NCI-H1930 (cell line): Measurements from ENCODE around the gene ABCC3.
"Not testable (repeated sequence)": the region's sequence is repeated elsewhere in the genome, so short reads cannot be mapped to it uniquely, and the experiment has no call there.

Experiments
- DNase-seq, 2 experiments: peaks; one replicate each; lab custom pipeline; 2025; lab: John Stamatoyannopoulos, UW

ABCC3 gene

DNA sequence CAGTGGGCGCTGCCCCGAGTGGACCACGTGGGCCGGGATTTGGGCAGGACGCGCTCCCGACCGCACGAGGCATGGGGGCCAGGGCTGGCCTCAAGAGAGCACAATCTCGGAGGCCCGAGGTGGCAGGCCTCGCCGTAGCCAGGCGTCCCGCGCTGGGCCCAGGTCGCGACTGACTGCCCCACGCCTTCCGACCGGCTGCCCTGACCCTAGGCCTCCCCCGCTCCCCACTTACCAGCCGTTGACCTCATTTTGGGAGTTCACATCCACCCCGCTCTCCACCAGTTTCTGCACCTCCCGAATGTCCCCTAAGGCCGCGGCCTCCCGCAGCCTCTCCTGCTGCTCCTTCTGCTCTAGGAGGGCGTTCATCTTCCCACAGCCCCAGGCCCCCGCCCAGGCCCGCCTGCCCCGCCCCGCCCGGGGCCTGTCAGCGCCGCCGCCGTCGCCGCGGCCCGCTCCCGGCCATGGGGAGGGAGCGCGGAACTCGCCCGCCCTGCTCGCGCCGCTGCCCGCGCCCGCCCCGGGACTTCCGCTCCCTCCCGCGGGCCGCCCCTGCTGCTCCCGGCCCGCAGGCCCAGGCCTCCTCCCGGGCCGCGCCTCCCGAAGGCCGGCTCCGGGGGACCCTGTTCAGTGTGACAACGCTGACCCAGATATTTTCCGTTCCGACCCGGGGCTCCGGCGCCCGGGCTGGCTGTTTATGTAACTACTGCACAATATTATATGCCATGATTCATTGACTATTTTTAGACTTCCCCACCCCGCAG, 72.8 kb downstream of the ABCC3 start, which contains the start of gene ANKRD40:
ANKRD40 (minus strand) TSS at position 626 of the 761 bp plus-strand sequence; CDS start at position 366, 260 bp downstream.
- peak; percentile 68 to 78 for DNase-seq

- no peak for DNase-seq
These were observed 73.6 kb downstream of the ABCC3 start for GRCh38 chr17:50708050-50709000.

DNA sequence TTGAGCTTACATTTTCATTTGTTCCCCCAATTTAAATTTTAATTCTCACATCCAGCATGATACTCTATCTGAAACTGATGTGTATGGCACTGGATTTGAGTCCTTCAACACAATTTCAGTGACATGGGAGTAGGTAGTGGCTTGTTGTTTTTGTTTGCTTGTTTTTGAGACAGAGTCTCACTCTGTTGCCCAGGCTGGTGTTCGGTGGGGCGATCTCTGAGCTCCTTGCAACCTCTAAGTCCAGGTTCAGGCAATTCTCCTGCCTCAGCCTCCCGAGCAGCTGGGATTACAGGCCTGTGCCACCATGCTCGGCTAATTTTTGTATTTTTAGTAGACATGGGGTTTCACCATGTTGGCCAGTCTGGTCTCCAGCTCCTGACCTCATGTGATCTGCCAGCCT, 74.4 kb downstream of the ABCC3 start:
- DNase-seq, result not testable (repeated sequence)

DNA sequence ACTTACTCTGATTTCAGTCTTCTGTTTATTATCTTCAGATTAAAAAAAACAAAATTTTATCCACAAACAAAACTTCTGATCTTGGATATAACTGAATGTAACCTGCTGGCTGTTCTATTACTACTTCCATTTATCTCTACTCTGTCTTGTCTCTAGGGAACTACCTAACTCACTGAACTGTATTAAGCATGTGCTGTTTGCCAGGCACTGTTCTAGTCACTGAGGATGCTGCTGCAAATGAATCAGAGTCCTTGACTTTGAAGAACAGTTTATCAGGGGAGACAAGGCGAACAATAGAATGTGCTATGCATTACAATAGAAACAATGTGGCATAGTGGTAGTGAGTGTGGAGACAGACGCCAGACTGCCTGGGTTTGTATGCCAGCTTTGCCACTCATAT, 75.3 kb downstream of the ABCC3 start:
- no peak for DNase-seq

GRCh38 chr17:50710650-50711049, 76.0 kb downstream of the ABCC3 start:
- DNase-seq, result no peak

- no peak for DNase-seq
These were observed 78.0 kb downstream of the ABCC3 start for GRCh38 chr17:50712641-50713040.

GRCh38 chr17:50715471-50715870, 80.8 kb downstream of the ABCC3 start:
- no peak for DNase-seq

DNA sequence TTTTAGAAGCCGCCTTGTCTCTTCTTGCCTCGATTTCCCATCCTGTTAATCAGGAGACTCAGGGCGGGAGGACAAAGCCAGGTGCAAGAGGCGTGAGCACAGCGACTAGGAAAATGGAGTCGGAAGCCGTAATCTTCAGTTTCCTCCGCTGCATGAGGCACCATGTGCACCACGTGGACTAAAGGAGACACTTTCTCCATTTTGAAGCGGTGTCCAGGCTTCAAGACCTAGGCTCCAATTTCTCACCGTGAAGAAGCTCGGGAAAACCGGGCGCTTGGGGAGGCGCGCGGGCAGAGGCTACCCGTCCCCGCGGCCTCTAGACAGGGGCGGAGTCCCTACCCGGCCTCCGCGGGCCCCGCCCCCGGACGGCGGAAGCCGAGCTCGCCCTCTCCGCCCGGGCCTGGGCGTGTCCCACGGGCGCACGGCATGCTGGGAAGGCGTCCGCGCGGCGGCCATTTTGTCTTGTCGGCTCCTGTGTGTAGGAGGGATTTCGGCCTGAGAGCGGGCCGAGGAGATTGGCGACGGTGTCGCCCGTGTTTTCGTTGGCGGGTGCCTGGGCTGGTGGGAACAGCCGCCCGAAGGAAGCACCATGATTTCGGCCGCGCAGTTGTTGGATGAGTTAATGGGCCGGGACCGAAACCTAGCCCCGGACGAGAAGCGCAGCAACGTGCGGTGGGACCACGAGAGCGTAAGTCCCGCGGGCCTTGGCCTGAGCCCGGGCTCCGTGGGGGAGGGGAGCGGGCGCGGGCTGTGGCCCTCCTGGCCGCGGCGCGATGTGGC, 84.7 kb downstream of the ABCC3 start, which contains the start of gene LUC7L3:
LUC7L3 (plus strand) TSS at position 460 of the 780 bp plus-strand sequence; CDS start at position 590, 130 bp downstream.
- DNase-seq, result peak; percentile 90 to 91

- DNase-seq, result no peak
These were observed 85.5 kb downstream of the ABCC3 start for GRCh38 chr17:50719924-50720794.

DNA sequence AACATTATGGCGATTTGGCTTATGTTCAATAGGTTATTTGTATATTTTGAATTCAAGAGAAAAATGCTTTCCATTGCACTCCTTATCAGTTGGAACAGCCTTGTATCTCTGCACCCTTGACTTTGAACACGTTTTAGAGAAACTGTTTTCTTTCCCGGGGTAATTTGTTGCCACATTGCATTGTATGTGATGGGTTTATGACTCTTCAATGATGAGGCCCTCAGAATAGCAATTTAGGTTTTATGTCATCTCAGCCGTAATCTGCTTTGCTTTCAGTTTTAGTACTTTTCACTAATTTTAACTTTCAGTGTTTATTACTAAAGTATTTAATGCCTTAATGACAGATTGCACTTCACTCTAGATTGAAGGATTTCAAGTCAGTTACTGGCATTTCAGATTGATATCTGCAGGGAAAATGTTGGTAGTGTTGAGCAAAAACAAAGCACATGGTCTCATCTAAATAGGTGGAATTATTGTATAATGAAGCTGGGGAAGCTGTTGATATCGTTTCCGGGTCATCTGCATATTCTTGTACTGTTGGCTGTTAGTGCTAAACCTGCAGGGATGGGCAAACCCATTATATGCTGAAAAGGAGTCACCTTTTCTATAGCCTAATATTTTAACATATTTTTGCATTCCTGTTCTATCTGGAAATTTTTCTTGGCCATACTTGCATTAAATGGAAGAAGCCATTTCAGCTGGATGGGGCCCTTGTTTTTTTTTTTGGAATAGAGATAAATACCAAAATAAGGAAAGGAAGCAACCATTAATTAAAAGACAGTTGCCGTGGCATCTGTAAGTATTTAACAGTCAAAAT, 86.7 kb downstream of the ABCC3 start:
- no peak for DNase-seq

GRCh38 chr17:50722746-50723145, 88.1 kb downstream of the ABCC3 start:
- no peak for DNase-seq

DNA sequence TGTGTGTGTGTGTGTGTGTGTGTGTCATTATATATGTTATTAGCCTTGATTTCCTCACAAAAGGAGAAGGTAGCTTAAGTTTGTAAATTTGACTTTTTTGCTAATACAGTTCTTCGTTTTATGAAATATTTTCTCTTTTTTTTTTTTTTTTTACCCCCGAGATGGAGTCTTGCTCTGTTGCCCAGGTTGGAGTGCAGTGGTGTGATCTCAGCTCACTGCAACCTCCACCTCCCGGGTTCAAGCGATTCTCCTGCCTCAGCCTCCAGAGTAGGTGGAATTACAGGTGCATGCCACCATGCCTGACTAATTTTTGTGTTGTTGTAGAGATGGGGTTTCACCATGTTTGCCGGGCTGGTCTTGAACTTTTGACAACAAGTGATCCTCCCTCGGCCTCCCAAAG, 89.9 kb downstream of the ABCC3 start:
- not testable (repeated sequence) for DNase-seq

DNA sequence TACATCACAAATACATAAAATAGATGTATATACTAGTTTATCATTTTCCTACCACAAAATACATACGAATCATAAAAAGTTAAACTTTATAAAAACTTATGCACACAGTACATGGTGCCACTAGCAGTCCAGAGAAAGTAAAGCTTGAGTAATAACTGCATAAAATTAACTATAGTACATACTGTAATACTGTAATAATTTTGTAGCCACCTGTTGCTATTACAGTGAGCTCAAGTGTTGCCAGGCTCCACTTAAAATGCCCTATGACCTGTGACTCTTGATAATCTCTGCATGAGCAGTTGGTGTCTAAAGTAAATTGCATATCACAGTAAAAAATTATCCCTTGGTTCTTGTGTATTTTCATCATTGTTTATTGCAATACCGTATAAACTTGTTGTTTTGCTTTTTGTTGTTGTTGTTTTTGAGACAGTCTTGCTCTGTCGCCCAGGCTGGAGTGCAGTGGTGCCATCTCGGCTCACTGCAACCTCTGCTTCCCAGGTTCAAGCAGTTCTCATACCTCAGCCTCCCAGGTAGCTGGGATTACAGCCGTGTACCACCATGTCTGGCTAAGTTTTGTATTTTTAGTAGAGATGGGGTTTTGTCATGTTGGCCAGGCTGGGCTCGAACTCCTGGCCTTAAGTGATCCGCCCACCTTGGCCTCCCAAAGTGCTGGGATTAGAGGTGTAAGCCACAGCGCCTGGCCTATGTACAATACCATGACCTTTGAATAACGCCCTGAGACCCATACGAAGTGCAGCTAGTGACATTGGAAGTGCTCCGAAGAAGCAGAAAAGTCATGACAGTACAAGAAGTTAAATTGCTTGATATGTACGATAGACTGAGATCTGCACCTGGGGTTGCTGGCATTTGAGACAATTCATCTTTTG, 91.3 kb downstream of the ABCC3 start:
- DNase-seq, result no peak

GRCh38 chr17:50728112-50728429, 93.4 kb downstream of the ABCC3 start:
- DNase-seq, result no peak

GRCh38 chr17:50728881-50729765, 94.4 kb downstream of the ABCC3 start:
- no peak for DNase-seq

DNA sequence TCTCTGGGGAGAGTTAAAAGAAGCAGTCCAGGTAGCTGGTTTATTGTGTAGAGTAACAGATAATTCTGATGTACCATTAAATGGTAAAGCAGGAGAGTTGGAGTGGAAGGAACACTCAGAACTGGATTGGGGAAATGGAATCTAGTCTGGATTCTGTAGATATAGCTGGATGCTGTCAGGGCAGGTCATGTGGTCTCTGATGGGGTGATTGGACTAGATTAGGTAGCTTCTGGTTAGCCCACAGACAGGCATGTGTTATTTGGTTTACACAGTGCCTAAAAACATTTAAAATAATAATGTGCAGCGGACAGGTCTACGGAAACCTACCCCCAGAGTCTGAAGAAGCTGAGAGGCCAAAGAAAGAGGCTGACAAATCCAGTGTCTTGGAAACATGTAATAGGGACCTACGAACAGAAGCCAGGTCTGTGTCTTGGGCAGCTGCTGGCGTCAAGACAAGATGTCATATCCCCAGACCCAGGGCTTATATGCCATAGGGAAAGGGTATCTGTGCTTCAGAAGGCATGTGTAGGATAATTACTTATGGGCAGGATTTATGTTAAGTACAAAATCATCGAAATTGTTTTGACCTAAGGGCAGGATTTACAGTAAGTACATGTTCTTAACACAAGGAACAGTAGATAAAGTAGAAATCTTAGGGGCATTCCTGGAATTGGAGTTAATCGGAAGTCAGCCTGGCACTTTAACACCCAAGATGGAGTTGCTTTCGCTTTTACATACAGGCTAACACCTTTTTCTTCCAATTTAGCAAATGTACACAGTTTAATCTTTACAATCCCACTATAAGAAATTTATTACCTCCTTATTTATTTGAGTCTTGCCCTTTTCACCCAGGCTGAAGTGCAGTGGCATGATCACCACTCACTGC, 97.1 kb downstream of the ABCC3 start:
- DNase-seq, result no peak

GRCh38 chr17:50735287-50735686, 100.6 kb downstream of the ABCC3 start:
- DNase-seq, result no peak
